Suprapubic skin (tissue), 3 donors: Measurements from ENCODE around the gene TMEM100.

Experiments
- POLR2A ChIP-seq, 2 donors: fragments of 450-650 bp; IDR thresholded peaks; one replicate each; pipeline ENCODE4 v1.6.1; 2017; ENCODE audit warnings: antibody characterized with exemption in 2 of 2, mild to moderate bottlenecking in 2 of 2, moderate library complexity in 2 of 2
- TF ChIP-seq, protein P1 (sequence below), 2 donors: fragments of 200-600 bp in 1 of 2; fragments of 450-650 bp in 1 of 2; sonication (generic) in 1 of 2; IDR thresholded peaks; one replicate each; pipeline ENCODE4 v1.5.1; 2016 to 2019; ENCODE audit warnings: antibody characterized with exemption in 2 of 2, mild to moderate bottlenecking in 1 of 2, moderate library complexity in 1 of 2

- TF ChIP-seq, protein P1, sequence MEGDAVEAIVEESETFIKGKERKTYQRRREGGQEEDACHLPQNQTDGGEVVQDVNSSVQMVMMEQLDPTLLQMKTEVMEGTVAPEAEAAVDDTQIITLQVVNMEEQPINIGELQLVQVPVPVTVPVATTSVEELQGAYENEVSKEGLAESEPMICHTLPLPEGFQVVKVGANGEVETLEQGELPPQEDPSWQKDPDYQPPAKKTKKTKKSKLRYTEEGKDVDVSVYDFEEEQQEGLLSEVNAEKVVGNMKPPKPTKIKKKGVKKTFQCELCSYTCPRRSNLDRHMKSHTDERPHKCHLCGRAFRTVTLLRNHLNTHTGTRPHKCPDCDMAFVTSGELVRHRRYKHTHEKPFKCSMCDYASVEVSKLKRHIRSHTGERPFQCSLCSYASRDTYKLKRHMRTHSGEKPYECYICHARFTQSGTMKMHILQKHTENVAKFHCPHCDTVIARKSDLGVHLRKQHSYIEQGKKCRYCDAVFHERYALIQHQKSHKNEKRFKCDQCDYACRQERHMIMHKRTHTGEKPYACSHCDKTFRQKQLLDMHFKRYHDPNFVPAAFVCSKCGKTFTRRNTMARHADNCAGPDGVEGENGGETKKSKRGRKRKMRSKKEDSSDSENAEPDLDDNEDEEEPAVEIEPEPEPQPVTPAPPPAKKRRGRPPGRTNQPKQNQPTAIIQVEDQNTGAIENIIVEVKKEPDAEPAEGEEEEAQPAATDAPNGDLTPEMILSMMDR (IDR thresholded peaks at IDR 0.05) = no peak
- TF ChIP-seq POLR2A (IDR thresholded peaks at IDR 0.05) = no peak
Measured at GRCh38 chr17:55748841-55749240, 26.2 kb upstream of the TMEM100 start.
